Tibial nerve (tissue), 4 donors: ENCODE measurements around the gene AP2A2. TPM values are rescaled to one million over a fixed set of nuclear protein-coding genes. Genes with fewer than 3 reads are reported as not detected.

Experiments used
- DNase-seq, 2 donors: peaks; one replicate each; pipeline ENCODE4 v3.0.0-alpha.2; 2019; ENCODE audit warnings: low spot score in 2 of 2
- H3K27ac ChIP-seq, 4 donors: fragments of 200-600 bp; sonication (generic) in 3 of 4; one replicate each; pipeline ENCODE4 v1.5.1; 2017 to 2019; ENCODE audit warnings: mild to moderate bottlenecking in 1 of 4
- H3K27me3 ChIP-seq, 2 donors: fragments of 200-600 bp; sonication (generic) in 1 of 2; one replicate each; pipeline versions ENCODE4 v1.5.1 to v1.6.0; 2017 to 2019
- H3K36me3 ChIP-seq, 3 donors: fragments of 200-600 bp; sonication (generic); one replicate each; pipeline ENCODE4 v1.5.1; 2018 to 2019
- H3K4me1 ChIP-seq, 4 donors: fragments of 200-600 bp; sonication (generic) in 3 of 4; one replicate each; pipeline ENCODE4 v1.5.1; 2017 to 2019
- H3K4me3 ChIP-seq, 4 donors: fragments of 200-600 bp; sonication (generic) in 3 of 4; one replicate each; pipeline ENCODE4 v1.5.1; 2017 to 2019; ENCODE audit warnings: mild to moderate bottlenecking in 1 of 4, moderate library complexity in 1 of 4
- H3K9me3 ChIP-seq, 4 donors: fragments of 200-600 bp; sonication (generic) in 3 of 4; one replicate each; pipeline ENCODE4 v1.5.1; 2017 to 2019
- CTCF ChIP-seq, 5 experiments: fragments of 200-600 bp in 3 of 5; fragments of 450-650 bp in 2 of 5; sonication (generic) in 3 of 5; IDR thresholded peaks; one replicate each; pipeline ENCODE4 v1.5.1; 2016 to 2019; ENCODE audit warnings: antibody characterized with exemption in 5 of 5, mild to moderate bottlenecking in 3 of 5, moderate library complexity in 2 of 5
- EP300 ChIP-seq, 2 donors: sonication (generic); formaldehyde crosslinking; IDR thresholded peaks; one replicate each; pipeline ENCODE4 v1.6.1; 2017; ENCODE audit warnings: antibody characterized with exemption in 2 of 2, mild to moderate bottlenecking in 1 of 2
- POLR2A ChIP-seq, 2 donors: fragments of 450-650 bp; IDR thresholded peaks; one replicate each; pipeline ENCODE4 v1.6.1; 2017; ENCODE audit warnings: antibody characterized with exemption in 2 of 2, mild to moderate bottlenecking in 2 of 2, moderate library complexity in 2 of 2
- WGBS, 2 donors: methylation state at CpG; one replicate each; pipeline ENCODE4 v1.1.5; 2018; 5-methylcytosine and 5-hydroxymethylcytosine counted together
- total RNA-seq, 4 donors: library from RNA; depleted of rRNA; stranded (reverse); fragments of >200 nt; gene quantifications; one replicate each; pipeline ENCODE4 v1.1.0, GENCODE V29; 2016

The AP2A2 gene
- total RNA-seq, 4 donors from 2014 or later: 70.8 to 136 (median 90.3) TPM

- no peak for DNase-seq
- peaks cover 0 to 71% (median 20%) of the 10 kb centered on the region in 3 donors for H3K36me3 ChIP-seq
- WGBS, 2 donors: 92 to 93% methylated on average over 7 of the region's 7 CpGs
- no peak overlapping the region for H3K27ac ChIP-seq
- no peak overlapping the region for H3K4me3 ChIP-seq
- H3K4me1 ChIP-seq: peaks cover 0 to 23% (median 10%) of the 10 kb centered on the region in 4 donors
- H3K9me3 ChIP-seq: no peaks in the 10 kb centered on the region
- TF ChIP-seq POLR2A (IDR thresholded peaks at IDR 0.05): no peak
- TF ChIP-seq CTCF (IDR thresholded peaks at IDR 0.05): no peak
- TF ChIP-seq EP300 (IDR thresholded peaks at IDR 0.05): no peak
- no peaks in the 10 kb centered on the region for H3K27me3 ChIP-seq
These were observed 19.7 kb upstream of the AP2A2 start for GRCh38 chr11:905952-906351.

DNA sequence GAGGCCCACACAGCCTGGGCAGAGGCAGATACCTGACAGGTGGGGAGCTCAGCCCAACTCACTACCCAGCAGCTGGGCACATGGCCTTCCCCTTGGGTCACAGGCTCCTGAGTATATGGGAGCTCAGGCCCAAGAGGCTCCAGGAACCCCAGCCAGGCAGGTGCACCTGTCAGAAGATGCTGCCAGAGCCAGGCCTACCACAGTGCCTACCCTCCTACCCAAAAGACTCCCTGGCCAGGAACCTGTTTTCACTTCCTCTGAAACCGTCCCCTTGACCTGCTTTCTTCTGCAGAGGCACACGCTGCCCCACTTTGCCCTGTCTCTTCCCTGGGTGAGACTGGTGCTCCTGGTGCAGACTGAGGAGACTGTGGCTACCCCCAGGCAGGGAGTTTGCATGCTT lies 18.0 kb upstream of the AP2A2 start:
- H3K27ac ChIP-seq: no peak overlapping the region
- no peak for TF ChIP-seq EP300 (IDR thresholded peaks at IDR 0.05)
- TF ChIP-seq CTCF (IDR thresholded peaks at IDR 0.05): no peak
- no peak for TF ChIP-seq POLR2A (IDR thresholded peaks at IDR 0.05)
- H3K27me3 ChIP-seq: no peaks in the 10 kb centered on the region
- H3K4me1 ChIP-seq: peaks cover 0 to 32% (median 14%) of the 10 kb centered on the region in 4 donors
- no peak for DNase-seq
- peaks cover 0 to 54% (median 6%) of the 10 kb centered on the region in 3 donors for H3K36me3 ChIP-seq
- H3K4me3 ChIP-seq: no peak overlapping the region
- 82 to 83% methylated on average over 2 of the region's 2 CpGs for whole genome bisulfite sequencing, 2 donors
- no peaks in the 10 kb centered on the region for H3K9me3 ChIP-seq

- Histone ChIP-seq H3K4me1 (peaks cover 0 to 32% (median 14%) of the 10 kb centered on the region in 4 donors), H3K27ac (no peak overlapping the region), H3K4me3 (no peak overlapping the region), H3K36me3 (peaks cover 0 to 48% (median under 1%) of the 10 kb centered on the region in 3 donors), H3K9me3 (no peaks in the 10 kb centered on the region), H3K27me3 (no peaks in the 10 kb centered on the region)
- WGBS, 2 donors: 75 to 91% methylated on average over 3 to 5 of the region's 5 CpGs
- no peak for TF ChIP-seq CTCF (IDR thresholded peaks at IDR 0.05)
- no peak for TF ChIP-seq POLR2A (IDR thresholded peaks at IDR 0.05)
- TF ChIP-seq EP300 (IDR thresholded peaks at IDR 0.05): no peak
- DNase-seq: no peak
These were observed 17.4 kb upstream of the AP2A2 start for GRCh38 chr11:908273-908672.

DNA sequence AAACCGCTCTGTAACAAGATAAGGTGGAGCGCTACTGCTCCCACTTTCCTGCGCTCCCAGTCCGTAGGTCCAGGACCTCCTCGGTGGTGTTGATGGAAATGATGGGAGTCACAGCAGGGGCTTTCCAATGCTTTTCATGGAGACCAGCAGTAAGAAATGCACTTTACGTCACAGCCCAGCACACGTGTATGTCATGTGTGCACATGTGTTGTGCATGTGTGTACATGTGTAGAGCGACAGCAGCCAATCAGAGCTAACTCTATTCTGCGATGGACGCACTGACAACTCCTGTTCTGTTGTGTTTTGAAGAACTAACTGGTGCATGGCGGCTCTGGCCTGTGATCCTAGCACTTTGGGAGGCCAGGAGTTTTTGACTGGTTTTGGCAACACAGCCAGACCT lies 16.3 kb upstream of the AP2A2 start:
- H3K27me3 ChIP-seq: no peaks in the 10 kb centered on the region
- TF ChIP-seq EP300 (IDR thresholded peaks at IDR 0.05) (no peak), POLR2A (IDR thresholded peaks at IDR 0.05) (no peak), CTCF (IDR thresholded peaks at IDR 0.05) (no peak)
- H3K9me3 ChIP-seq: no peaks in the 10 kb centered on the region
- peaks cover 0 to 37% (median 0%) of the 10 kb centered on the region in 3 donors for H3K36me3 ChIP-seq
- DNase-seq: no peak
- 85 to 95% methylated on average over 11 of the region's 11 CpGs for WGBS, 2 donors
- H3K27ac ChIP-seq: no peak overlapping the region
- H3K4me1 ChIP-seq: peaks cover 0 to 32% (median 14%) of the 10 kb centered on the region in 4 donors
- no peak overlapping the region for H3K4me3 ChIP-seq

- Histone ChIP-seq H3K4me3 (peak overlapping the region; percentile 73 to 98 (median 87)), H3K9me3 (no peaks in the 10 kb centered on the region), H3K27me3 (no peaks in the 10 kb centered on the region), H3K36me3 (peaks cover 0 to 30% (median 0%) of the 10 kb centered on the region in 3 donors), H3K4me1 (peaks cover 0 to 32% (median 14%) of the 10 kb centered on the region in 4 donors), H3K27ac (peak overlapping the region in 3 of 4 donors; percentile 89 to 98 (median 90))
- no peak for TF ChIP-seq CTCF (IDR thresholded peaks at IDR 0.05)
- TF ChIP-seq POLR2A (IDR thresholded peaks at IDR 0.05): no peak
- TF ChIP-seq EP300 (IDR thresholded peaks at IDR 0.05): no peak
- 3 to 6% methylated on average over 36 to 38 of the region's 38 CpGs for WGBS, 2 donors
- DNase-seq: no peak
These were observed 15.6 kb upstream of the AP2A2 start for GRCh38 chr11:910044-910588.
